Neuronal stem cell (in vitro differentiated cells): ENCODE measurements around the gene MCF2L2.

Experiments
- DNase-seq: peaks from one replicate; pipeline ENCODE4 v3.0.0-alpha.2; 2013; ENCODE audit warnings: low spot score
- H2AFZ ChIP-seq: one replicate; pipeline ENCODE4 v1.6.1; 2013; ENCODE audit warnings: mild to moderate bottlenecking, low read length, inconsistent platforms
- H2AK5ac ChIP-seq: 2 replicates; pipeline ENCODE4 v1.6.1; 2013; ENCODE audit warnings: low read depth, mild to moderate bottlenecking, inconsistent platforms, low read length, moderate library complexity, mixed read lengths
- H2BK120ac ChIP-seq: 2 replicates; pipeline ENCODE4 v1.6.1; 2013; ENCODE audit warnings: low read depth, mild to moderate bottlenecking, inconsistent platforms, low read length, moderate library complexity, mixed read lengths
- H2BK12ac ChIP-seq: one replicate; pipeline ENCODE4 v1.6.1; 2013; ENCODE audit warnings: low read length, inconsistent platforms
- H2BK15ac ChIP-seq: 2 replicates; pipeline ENCODE4 v1.6.1; 2013; ENCODE audit warnings: mild to moderate bottlenecking, low read length, inconsistent platforms, mixed read lengths
- H2BK5ac ChIP-seq: one replicate; pipeline ENCODE4 v1.6.1; 2013; ENCODE audit warnings: inconsistent platforms, mild to moderate bottlenecking, low read length, moderate library complexity
- H3K14ac ChIP-seq: one replicate; pipeline ENCODE4 v1.6.1; 2013; ENCODE audit warnings: low read length, inconsistent platforms
- H3K18ac ChIP-seq: 2 replicates; pipeline ENCODE4 v1.6.1; 2013; ENCODE audit warnings: low read length, inconsistent platforms
- H3K23ac ChIP-seq: 2 replicates; pipeline ENCODE4 v1.6.1; 2013; ENCODE audit warnings: low read depth, mild to moderate bottlenecking, mixed read lengths, low read length, inconsistent platforms; ENCODE audit not compliant: poor library complexity
- H3K27ac ChIP-seq: replicated peaks from 3 replicates; pipeline ENCODE4 v1.5.1; 2013; ENCODE audit warnings: low read length, inconsistent platforms
- H3K27me3 ChIP-seq, 3 experiments: 2 replicates each; pipeline ENCODE4 v1.6.1; 2013; ENCODE audit warnings: low read length in 3 of 3, mild to moderate bottlenecking in 2 of 3, inconsistent platforms in 1 of 3, low read depth in 1 of 3, mixed read lengths in 1 of 3, moderate library complexity in 1 of 3; ENCODE audit not compliant: control insufficient read depth in 3 of 3, insufficient read depth in 3 of 3
- H3K36me3 ChIP-seq, 2 donors: replicated peaks in 1 of 2; 2 replicates each; pipeline ENCODE4 v1.6.1; 2013; ENCODE audit warnings: low read length in 2 of 2; ENCODE audit not compliant: control insufficient read depth in 2 of 2, insufficient read depth in 2 of 2
- H3K4ac ChIP-seq: 2 replicates; pipeline ENCODE4 v1.6.1; 2013; ENCODE audit warnings: inconsistent platforms, mild to moderate bottlenecking, low read length, moderate library complexity
- H3K4me1 ChIP-seq, 2 donors: 1 replicate in 1 of 2; 2 replicates in 1 of 2; pipeline ENCODE4 v1.6.1; 2013; ENCODE audit warnings: low read length in 2 of 2, low read depth in 1 of 2; ENCODE audit not compliant: control insufficient read depth in 2 of 2, insufficient read depth in 1 of 2
- H3K4me2 ChIP-seq: one replicate; pipeline ENCODE4 v1.6.1; 2013; ENCODE audit warnings: mild to moderate bottlenecking, low read length, inconsistent platforms; ENCODE audit not compliant: insufficient read depth, poor library complexity, severe bottlenecking
- H3K4me3 ChIP-seq, 2 donors: 2 replicates each; pipeline ENCODE4 v1.5.1; 2013; ENCODE audit warnings: low read length in 2 of 2, mild to moderate bottlenecking in 2 of 2, inconsistent platforms in 1 of 2, moderate library complexity in 1 of 2
- H3K79me1 ChIP-seq: one replicate; pipeline ENCODE4 v1.6.1; 2013; ENCODE audit warnings: low read depth, mild to moderate bottlenecking, inconsistent platforms, low read length, moderate library complexity
- H3K9ac ChIP-seq: one replicate; pipeline ENCODE4 v1.6.1; 2013; ENCODE audit warnings: mild to moderate bottlenecking, low read depth, low read length, inconsistent platforms; ENCODE audit not compliant: poor library complexity
- H3K9me3 ChIP-seq, 2 donors: replicated peaks in 1 of 2; 2 replicates each; pipeline versions ENCODE3 to v1.6.1; 2013; ENCODE audit warnings: low read length in 2 of 2, mild to moderate bottlenecking in 2 of 2, inconsistent platforms in 1 of 2, low read depth in 1 of 2, mixed read lengths in 1 of 2, moderate library complexity in 1 of 2; ENCODE audit not compliant: control insufficient read depth in 2 of 2, insufficient read depth in 1 of 2
- H4K8ac ChIP-seq: one replicate; pipeline ENCODE4 v1.6.1; 2013; ENCODE audit warnings: low read depth, mild to moderate bottlenecking, inconsistent platforms, low read length, moderate library complexity
- H4K91ac ChIP-seq: one replicate; pipeline ENCODE4 v1.6.1; 2013; ENCODE audit warnings: low read length, low read depth, mild to moderate bottlenecking, inconsistent platforms; ENCODE audit not compliant: poor library complexity
- WGBS, 2 donors: extraction: QIAGEN DNeasy Blood & Tissue Kit; methylation state at CpG; one replicate each; pipeline ENCODE4 v1.1.7; 2013; ENCODE audit warnings: missing lambda C conversion rate in 2 of 2, mixed read lengths in 1 of 2; ENCODE audit not compliant: insufficient read length in 2 of 2, insufficient replicate concordance in 1 of 2; ENCODE audit errors: extremely low coverage in 2 of 2; 5-methylcytosine and 5-hydroxymethylcytosine counted together

Gene MCF2L2

DNA sequence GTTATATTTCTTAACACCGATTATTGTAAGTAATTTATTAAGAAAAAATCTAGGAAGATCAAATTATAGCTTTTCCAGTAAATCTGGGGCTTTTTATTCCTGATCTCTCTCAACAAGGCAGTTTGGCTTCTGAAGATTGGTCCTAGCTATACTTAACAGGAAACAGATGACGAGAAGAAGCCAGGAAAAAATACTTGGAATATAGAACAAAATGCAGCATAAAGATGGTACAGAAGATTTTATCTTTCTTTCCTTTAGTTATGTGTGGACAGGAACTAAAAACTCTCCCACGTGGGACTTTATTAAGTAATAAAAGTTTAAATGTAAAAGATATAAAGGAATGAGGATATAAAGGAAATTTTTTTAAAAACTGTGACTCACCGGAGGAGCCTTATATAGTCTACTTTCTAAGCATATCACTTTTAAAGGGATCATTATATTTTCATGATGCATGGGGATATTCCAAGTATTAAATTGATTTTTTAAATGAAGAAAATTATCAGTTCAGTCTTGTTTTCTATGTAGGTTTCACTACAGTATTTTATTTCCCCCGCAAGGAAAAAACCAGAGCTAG lies 167.2 kb downstream of the MCF2L2 start:
- H3K27ac ChIP-seq: no peak overlapping the region
- no peak overlapping the region for H2AK5ac ChIP-seq
- H4K91ac ChIP-seq: no peak overlapping the region
- H2BK15ac ChIP-seq: no peak overlapping the region
- H3K79me1 ChIP-seq: no peaks in the 10 kb centered on the region
- no peak overlapping the region for H3K23ac ChIP-seq
- WGBS, 2 donors: no CpG with 5 or more reads among the region's 5 CpGs
- H3K36me3 ChIP-seq: peaks cover 0 to 31% of the 10 kb centered on the region in 2 donors
- H3K9me3 ChIP-seq: no peaks in the 10 kb centered on the region
- no peak overlapping the region for H2BK120ac ChIP-seq
- H2BK12ac ChIP-seq: no peak overlapping the region
- H3K4me2 ChIP-seq: no peak overlapping the region
- peaks cover 11 to 20% of the 10 kb centered on the region in 2 donors for H3K4me1 ChIP-seq
- no peak overlapping the region for H4K8ac ChIP-seq
- no peak overlapping the region for H2AFZ ChIP-seq
- H3K18ac ChIP-seq: no peak overlapping the region
- no peak overlapping the region for H3K14ac ChIP-seq
- no peak for DNase-seq
- H3K9ac ChIP-seq: no peak overlapping the region
- H3K27me3 ChIP-seq: no peaks in the 10 kb centered on the region
- no peak overlapping the region for H3K4ac ChIP-seq
- no peak overlapping the region for H2BK5ac ChIP-seq
- H3K4me3 ChIP-seq: no peak overlapping the region

DNA sequence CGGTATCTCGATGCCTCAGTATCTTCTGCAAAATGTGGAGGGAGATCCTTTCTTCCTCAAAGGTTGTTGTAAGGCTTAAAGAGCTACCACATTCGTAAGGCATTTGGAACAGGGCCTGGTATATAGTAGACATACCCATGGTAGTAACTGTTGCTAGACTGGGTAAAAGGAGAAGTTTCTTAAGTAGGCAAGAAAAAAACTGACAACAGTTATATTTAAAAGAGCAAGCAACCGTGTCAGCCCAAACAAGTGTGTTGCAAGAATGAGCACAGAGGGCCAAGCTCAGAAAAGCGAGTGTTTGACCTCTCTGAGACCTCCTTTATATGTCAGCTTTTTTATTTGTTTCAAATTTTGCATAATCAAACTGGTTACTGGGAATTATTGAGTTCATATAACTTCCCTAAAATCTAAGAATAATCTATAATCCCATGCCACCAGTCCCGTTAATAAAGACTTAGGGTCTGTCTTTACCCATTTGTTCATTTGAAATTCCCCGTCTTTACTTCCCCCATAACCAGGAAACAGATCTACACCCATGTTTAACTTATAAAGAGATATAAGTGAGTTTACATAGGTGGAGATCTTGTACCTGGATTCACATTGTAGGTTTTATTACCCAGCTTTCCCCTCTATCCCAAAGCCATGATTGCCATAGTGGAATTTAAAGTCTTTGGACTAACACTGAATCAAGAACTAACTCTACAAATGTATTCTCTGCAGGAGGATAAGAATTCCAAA lies 168.1 kb downstream of the MCF2L2 start:
- DNase-seq: no peak
- H3K9ac ChIP-seq: no peak overlapping the region
- no peak overlapping the region for H2AFZ ChIP-seq
- no peak overlapping the region for H3K4me2 ChIP-seq
- no peaks in the 10 kb centered on the region for H3K79me1 ChIP-seq
- no peak overlapping the region for H3K4me3 ChIP-seq
- H3K4ac ChIP-seq: no peak overlapping the region
- no peak overlapping the region for H3K23ac ChIP-seq
- peaks cover 0 to 31% of the 10 kb centered on the region in 2 donors for H3K36me3 ChIP-seq
- H4K91ac ChIP-seq: no peak overlapping the region
- H3K18ac ChIP-seq: no peak overlapping the region
- no peak overlapping the region for H4K8ac ChIP-seq
- H2BK5ac ChIP-seq: no peak overlapping the region
- no peak overlapping the region for H2BK15ac ChIP-seq
- no peaks in the 10 kb centered on the region for H3K9me3 ChIP-seq
- no CpG with 5 or more reads among the region's 7 CpGs for WGBS, 2 donors
- no peak overlapping the region for H2BK12ac ChIP-seq
- H2AK5ac ChIP-seq: no peak overlapping the region
- no peak overlapping the region for H2BK120ac ChIP-seq
- H3K14ac ChIP-seq: no peak overlapping the region
- H3K27me3 ChIP-seq: no peaks in the 10 kb centered on the region
- H3K4me1 ChIP-seq: peaks cover 6 to 14% of the 10 kb centered on the region in 2 donors
- no peak overlapping the region for H3K27ac ChIP-seq

GRCh38 chr3:183259621-183260020 lies 168.8 kb downstream of the MCF2L2 start:
- WGBS, 2 donors: no CpG with 5 or more reads among the region's 2 CpGs
- H3K14ac ChIP-seq: no peak overlapping the region
- H3K4me3 ChIP-seq: no peak overlapping the region
- peaks cover 6 to 12% of the 10 kb centered on the region in 2 donors for H3K4me1 ChIP-seq
- peaks cover 0 to 31% of the 10 kb centered on the region in 2 donors for H3K36me3 ChIP-seq
- no peak overlapping the region for H3K18ac ChIP-seq
- H2AK5ac ChIP-seq: no peak overlapping the region
- no peak overlapping the region for H3K23ac ChIP-seq
- DNase-seq: no peak
- no peaks in the 10 kb centered on the region for H3K27me3 ChIP-seq
- no peak overlapping the region for H2BK12ac ChIP-seq
- no peak overlapping the region for H2AFZ ChIP-seq
- H2BK5ac ChIP-seq: no peak overlapping the region
- H4K91ac ChIP-seq: no peak overlapping the region
- no peaks in the 10 kb centered on the region for H3K79me1 ChIP-seq
- H3K4me2 ChIP-seq: no peak overlapping the region
- H2BK15ac ChIP-seq: no peak overlapping the region
- no peak overlapping the region for H3K27ac ChIP-seq
- H3K9me3 ChIP-seq: no peaks in the 10 kb centered on the region
- no peak overlapping the region for H2BK120ac ChIP-seq
- no peak overlapping the region for H3K4ac ChIP-seq
- H4K8ac ChIP-seq: no peak overlapping the region
- H3K9ac ChIP-seq: no peak overlapping the region

GRCh38 chr3:183259087-183259486 lies 169.3 kb downstream of the MCF2L2 start:
- no peak overlapping the region for H2AK5ac ChIP-seq
- peaks cover 4 to 7% of the 10 kb centered on the region in 2 donors for H3K4me1 ChIP-seq
- no peaks in the 10 kb centered on the region for H3K79me1 ChIP-seq
- no peak overlapping the region for H4K91ac ChIP-seq
- H4K8ac ChIP-seq: no peak overlapping the region
- no peak overlapping the region for H3K14ac ChIP-seq
- no peak overlapping the region for H2BK12ac ChIP-seq
- H2AFZ ChIP-seq: no peak overlapping the region
- no peak overlapping the region for H3K9ac ChIP-seq
- no peak overlapping the region for H2BK5ac ChIP-seq
- H3K27me3 ChIP-seq: no peaks in the 10 kb centered on the region
- H3K9me3 ChIP-seq: no peaks in the 10 kb centered on the region
- no peak overlapping the region for H2BK120ac ChIP-seq
- H2BK15ac ChIP-seq: no peak overlapping the region
- H3K4me2 ChIP-seq: no peak overlapping the region
- H3K27ac ChIP-seq: no peak overlapping the region
- peaks cover 0 to 31% of the 10 kb centered on the region in 2 donors for H3K36me3 ChIP-seq
- no peak overlapping the region for H3K4ac ChIP-seq
- H3K23ac ChIP-seq: no peak overlapping the region
- H3K4me3 ChIP-seq: no peak overlapping the region
- WGBS, 2 donors: no CpG with 5 or more reads among the region's 3 CpGs
- no peak for DNase-seq
- no peak overlapping the region for H3K18ac ChIP-seq
